VCaP (cell line): Measurements from ENCODE around the gene MMP24.
A peak's percentile ranks its signal among the peaks of the same experiment; 100 is the strongest.
"Not testable (repeated sequence)": the region's sequence is repeated elsewhere in the genome, so short reads cannot be mapped to it uniquely, and the experiment has no call there.

ENCODE experiments used
- H3K27ac ChIP-seq: fragments of 450-650 bp; 2 replicates; pipeline ENCODE4 v1.5.1; 2017
- CTCF ChIP-seq: fragments of 450-650 bp; conservative IDR thresholded peaks from 2 replicates; pipeline ENCODE4 v1.5.1; 2017; ENCODE audit warnings: mild to moderate bottlenecking, moderate library complexity

The MMP24 gene

GRCh38 chr20:35253010-35253409 lies 26.5 kb downstream of the MMP24 start:
- H3K27ac ChIP-seq = no peak overlapping the region
- no peak for TF ChIP-seq CTCF

- no peak for TF ChIP-seq CTCF
- H3K27ac ChIP-seq = no peak overlapping the region
These were observed 28.0 kb downstream of the MMP24 start for GRCh38 chr20:35254448-35254999.

- TF ChIP-seq CTCF = no peak
- H3K27ac ChIP-seq = peak overlapping the region; percentile 62
These were observed 30.9 kb downstream of the MMP24 start for GRCh38 chr20:35257175-35257909.

- TF ChIP-seq CTCF = no peak
- no peak overlapping the region for H3K27ac ChIP-seq
These were observed 33.9 kb downstream of the MMP24 start for GRCh38 chr20:35260426-35260825.

GRCh38 chr20:35262321-35262720 lies 35.8 kb downstream of the MMP24 start:
- H3K27ac ChIP-seq = not testable (repeated sequence)

- H3K27ac ChIP-seq = peak overlapping the region; percentile 37
These were observed 36.4 kb downstream of the MMP24 start for GRCh38 chr20:35262731-35263531.

GRCh38 chr20:35263532-35264341 lies 37.2 kb downstream of the MMP24 start:
- peak overlapping the region; percentile 37 for H3K27ac ChIP-seq
- TF ChIP-seq CTCF = no peak

- peak; percentile 16; the same call in 1 of the 2 replicates for TF ChIP-seq CTCF
- H3K27ac ChIP-seq = no peak overlapping the region
These were observed 38.3 kb downstream of the MMP24 start for GRCh38 chr20:35264755-35265154.
